ENCODE measurements around the gene CES4A. TPM values are rescaled to one million over a fixed set of nuclear protein-coding genes. Genes with fewer than 3 reads are reported as not detected.
A peak's percentile ranks its signal among the peaks of the same experiment; 100 is the strongest.

CES4A gene
- total RNA-seq, 4 donors from 2014 or later = 10.9 to 15.7 (median 12.8) TPM

DNA sequence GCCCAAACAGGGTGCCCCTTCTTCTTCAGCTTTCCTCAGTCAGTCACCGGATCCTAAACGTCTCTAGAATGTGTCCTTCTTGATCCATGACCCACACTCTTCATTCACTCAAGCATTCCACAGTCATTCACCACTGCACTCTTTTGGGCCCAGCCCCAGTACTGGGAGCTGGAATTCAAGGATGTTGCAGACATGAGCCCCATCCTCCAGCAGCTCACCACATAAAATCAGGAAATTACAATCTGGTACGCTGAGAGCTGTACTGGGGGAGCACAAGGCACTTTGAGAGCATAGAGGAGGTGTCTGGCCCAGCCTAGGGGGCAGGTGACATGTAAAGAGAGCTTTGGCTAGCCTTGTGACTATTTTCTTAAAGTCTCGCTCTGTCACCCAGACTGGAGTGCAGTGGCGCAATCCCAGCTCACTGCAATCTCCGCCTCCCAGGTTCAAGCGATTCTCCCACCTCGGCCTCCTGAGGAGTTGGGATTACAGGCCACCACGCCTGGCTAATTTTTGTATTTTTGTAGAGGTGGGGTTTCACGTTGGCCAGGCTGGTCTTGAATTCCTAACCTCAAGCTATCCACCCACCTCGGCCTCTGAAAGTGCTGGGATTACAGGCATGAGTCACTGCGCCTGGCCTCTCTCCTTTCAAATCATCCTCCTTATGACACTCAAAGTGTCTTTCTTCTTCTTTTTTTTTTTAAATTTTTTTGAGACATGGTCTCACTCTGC, 18.7 kb downstream of the CES4A start:
- intact Hi-C loops (cut with DNase I) = no loop called here

DNA sequence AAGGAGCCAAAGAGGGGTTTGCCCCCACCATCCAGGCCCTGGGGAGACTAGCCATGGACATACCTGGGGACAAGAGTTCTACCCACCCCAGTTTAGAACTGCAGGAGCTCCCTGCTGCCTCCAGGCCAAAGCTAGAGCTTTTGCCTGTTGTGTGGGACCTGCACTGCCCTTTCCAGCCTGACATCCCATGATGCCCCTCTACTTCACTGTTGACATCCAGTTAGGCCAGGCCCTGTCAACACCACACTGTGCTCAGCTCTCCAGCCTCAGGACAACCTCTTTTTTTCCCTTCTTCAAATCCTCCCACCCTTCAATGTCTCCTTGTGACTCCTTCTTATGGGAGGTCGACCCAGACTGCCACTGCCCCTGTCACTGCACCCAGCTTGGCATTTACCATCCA, 20.8 kb downstream of the CES4A start:
- H3K4me1 ChIP-seq = peaks cover 6 to 19% of the 10 kb centered on the region in 2 donors
- 72 to 81% methylated on average over 1 of the region's 1 CpG for WGBS, 2 donors
- no peak overlapping the region for H3K4me3 ChIP-seq (replicated peaks in 1 of 3)
- H3K27ac ChIP-seq = no peak overlapping the region
- H3K9me3 ChIP-seq = no peaks in the 10 kb centered on the region
- no peak for TF ChIP-seq POLR2A (IDR thresholded peaks at IDR 0.05)
- TF ChIP-seq, protein P1, sequence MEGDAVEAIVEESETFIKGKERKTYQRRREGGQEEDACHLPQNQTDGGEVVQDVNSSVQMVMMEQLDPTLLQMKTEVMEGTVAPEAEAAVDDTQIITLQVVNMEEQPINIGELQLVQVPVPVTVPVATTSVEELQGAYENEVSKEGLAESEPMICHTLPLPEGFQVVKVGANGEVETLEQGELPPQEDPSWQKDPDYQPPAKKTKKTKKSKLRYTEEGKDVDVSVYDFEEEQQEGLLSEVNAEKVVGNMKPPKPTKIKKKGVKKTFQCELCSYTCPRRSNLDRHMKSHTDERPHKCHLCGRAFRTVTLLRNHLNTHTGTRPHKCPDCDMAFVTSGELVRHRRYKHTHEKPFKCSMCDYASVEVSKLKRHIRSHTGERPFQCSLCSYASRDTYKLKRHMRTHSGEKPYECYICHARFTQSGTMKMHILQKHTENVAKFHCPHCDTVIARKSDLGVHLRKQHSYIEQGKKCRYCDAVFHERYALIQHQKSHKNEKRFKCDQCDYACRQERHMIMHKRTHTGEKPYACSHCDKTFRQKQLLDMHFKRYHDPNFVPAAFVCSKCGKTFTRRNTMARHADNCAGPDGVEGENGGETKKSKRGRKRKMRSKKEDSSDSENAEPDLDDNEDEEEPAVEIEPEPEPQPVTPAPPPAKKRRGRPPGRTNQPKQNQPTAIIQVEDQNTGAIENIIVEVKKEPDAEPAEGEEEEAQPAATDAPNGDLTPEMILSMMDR (IDR thresholded peaks at IDR 0.05) = no peak
- H3K36me3 ChIP-seq = no peaks in the 10 kb centered on the region
- DNase-seq = no peak
- intact Hi-C loops (cut with DNase I) = no loop called here
- H3K27me3 ChIP-seq = no peaks in the 10 kb centered on the region

More for the DNA sequence above, 18.7 kb downstream of the CES4A start:
- 45 to 53% methylated on average over 11 to 12 of the region's 12 CpGs for WGBS, 2 donors
- no peaks in the 10 kb centered on the region for H3K9me3 ChIP-seq
- no peaks in the 10 kb centered on the region for H3K27me3 ChIP-seq
- no peaks in the 10 kb centered on the region for H3K36me3 ChIP-seq
- peak; percentile 56 to 62 for DNase-seq
- peaks cover 0 to 10% of the 10 kb centered on the region in 2 donors for H3K4me1 ChIP-seq
- H3K27ac ChIP-seq = peak overlapping the region; percentile 23 to 33 (median 30)
- no peak for TF ChIP-seq POLR2A (IDR thresholded peaks at IDR 0.05)
- TF ChIP-seq, protein P1 (IDR thresholded peaks at IDR 0.05) = no peak
- no peak overlapping the region for H3K4me3 ChIP-seq (replicated peaks in 1 of 3)

DNA sequence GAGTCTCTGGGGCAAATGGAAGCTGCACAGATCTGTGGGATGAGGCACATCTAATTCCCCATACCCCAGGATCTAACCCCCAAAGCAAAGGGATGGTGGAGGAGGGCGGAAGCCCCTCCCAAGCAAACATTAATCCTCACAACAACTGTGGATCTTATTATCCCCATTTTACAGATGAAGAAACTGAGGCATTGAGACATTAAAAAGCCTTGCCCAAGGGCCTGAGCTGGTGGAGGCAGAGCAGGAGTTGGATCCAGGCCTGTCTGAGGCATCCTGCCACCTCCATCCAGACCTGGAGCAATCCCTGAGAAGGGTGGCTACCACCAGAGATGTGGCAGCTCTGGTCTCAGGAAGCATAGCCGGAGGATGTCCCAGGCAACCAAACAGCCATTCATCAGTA, 22.9 kb downstream of the CES4A start:
- no peak for DNase-seq
- intact Hi-C loops (cut with DNase I) = no loop called here
- Histone ChIP-seq H3K9me3 (no peaks in the 10 kb centered on the region), H3K4me3 (replicated peaks in 1 of 3) (no peak overlapping the region), H3K27me3 (no peaks in the 10 kb centered on the region), H3K27ac (no peak overlapping the region), H3K36me3 (no peaks in the 10 kb centered on the region), H3K4me1 (peaks cover 9 to 27% of the 10 kb centered on the region in 2 donors)
- WGBS, 2 donors = 86 to 100% methylated on average over 1 of the region's 2 CpGs
- TF ChIP-seq, protein P1 (IDR thresholded peaks at IDR 0.05) = no peak
- TF ChIP-seq POLR2A (IDR thresholded peaks at IDR 0.05) = no peak

DNA sequence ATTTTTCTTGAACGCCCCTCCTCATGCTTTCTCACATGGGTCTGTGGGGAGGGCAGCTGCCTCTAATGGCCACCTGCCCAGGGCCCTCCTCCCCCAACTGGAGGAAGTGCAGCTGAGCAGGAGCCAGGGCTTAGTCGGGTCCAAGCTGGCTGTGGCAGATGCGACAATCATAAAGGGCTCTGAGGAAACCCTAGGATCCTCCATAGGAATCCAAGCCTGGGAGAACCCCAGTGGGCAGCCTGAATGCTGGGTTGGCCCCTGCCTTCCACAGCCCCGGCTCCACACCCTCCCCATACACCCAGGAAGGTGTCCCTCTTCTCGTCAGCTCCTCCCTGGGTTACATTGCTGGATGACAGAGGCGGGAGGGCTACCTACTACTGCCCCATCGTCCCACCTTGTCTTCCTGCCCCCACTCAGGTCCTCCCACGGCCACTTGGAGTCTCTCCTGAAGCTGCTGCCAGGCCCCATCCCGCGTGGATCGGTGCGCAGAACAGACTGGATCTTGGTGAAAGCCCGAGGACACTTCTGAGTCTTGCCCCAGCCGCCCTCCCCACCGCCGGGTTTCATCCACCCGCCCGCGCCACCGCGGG, 24.9 kb downstream of the CES4A start:
- Histone ChIP-seq H3K36me3 (no peaks in the 10 kb centered on the region), H3K4me3 (replicated peaks in 1 of 3) (peak overlapping the region in 1 of 3 donors; percentile 47), H3K27ac (peak overlapping the region in 1 of 3 donors; percentile 57), H3K27me3 (no peaks in the 10 kb centered on the region), H3K4me1 (peaks cover 9 to 17% of the 10 kb centered on the region in 2 donors), H3K9me3 (no peaks in the 10 kb centered on the region)
- TF ChIP-seq, protein P1 (IDR thresholded peaks at IDR 0.05) = no peak
- no peak for TF ChIP-seq POLR2A (IDR thresholded peaks at IDR 0.05)
- peak in 1 of 2 donors; percentile 17 for DNase-seq
- intact Hi-C loops (cut with DNase I) = no loop called here
- 10 to 12% methylated on average over 15 to 20 of the region's 21 CpGs for WGBS, 2 donors

All from thyroid gland (tissue), 4 donors.